ACC112 (cell line): ENCODE results near the gene INSM2.
A peak's percentile ranks its signal among the peaks of the same experiment; 100 is the strongest.

Source experiments
- H2AFZ ChIP-seq: fragments of 200-600 bp; sonication (generic); one replicate; pipeline ENCODE4 v1.6.0; 2017; ENCODE audit warnings: antibody characterized with exemption, low read length; ENCODE audit not compliant: unreplicated experiment
- H3K27ac ChIP-seq: fragments of 200-600 bp; sonication (generic); 2 replicates; pipeline ENCODE4 v1.5.1; 2014; ENCODE audit warnings: low read depth, mild to moderate bottlenecking, antibody characterized with exemption, low read length, moderate library complexity
- H3K27me3 ChIP-seq: fragments of 200-600 bp; sonication (generic); 2 replicates; pipeline ENCODE4 v1.6.1; 2014; ENCODE audit warnings: mild to moderate bottlenecking, antibody characterized with exemption, low read length, moderate library complexity, mixed read lengths; ENCODE audit not compliant: insufficient read depth
- H3K36me3 ChIP-seq: fragments of 200-600 bp; sonication (generic); 2 replicates; pipeline ENCODE4 v1.6.1; 2016; ENCODE audit warnings: mild to moderate bottlenecking, antibody characterized with exemption, low read length, moderate library complexity, mixed read lengths; ENCODE audit not compliant: insufficient read depth
- H3K4me1 ChIP-seq: fragments of 200-600 bp; sonication (generic); one replicate; pipeline ENCODE4 v1.6.1; 2016; ENCODE audit warnings: low read length, mixed read lengths; ENCODE audit not compliant: insufficient read depth, unreplicated experiment, control insufficient read depth
- H3K4me3 ChIP-seq: fragments of 200-600 bp; sonication (generic); 2 replicates; pipeline ENCODE4 v1.5.1; 2014; ENCODE audit warnings: mild to moderate bottlenecking, low read depth, low read length
- H3K79me2 ChIP-seq: fragments of 200-600 bp; sonication (generic); one replicate; pipeline ENCODE4 v1.6.0; 2016; ENCODE audit warnings: low read length; ENCODE audit not compliant: control insufficient read depth, unreplicated experiment, insufficient read depth

The INSM2 gene

GRCh38 chr14:35519986-35520385 lies 14.0 kb upstream of the INSM2 start:
- H3K79me2 ChIP-seq, result no peaks in the 10 kb centered on the region
- H3K27ac ChIP-seq, result no peak overlapping the region
- no peak overlapping the region for H2AFZ ChIP-seq
- H3K4me3 ChIP-seq, result no peak overlapping the region
- peaks cover 11% of the 10 kb centered on the region for H3K27me3 ChIP-seq
- H3K4me1 ChIP-seq, result no peaks in the 10 kb centered on the region
- no peaks in the 10 kb centered on the region for H3K36me3 ChIP-seq

GRCh38 chr14:35525695-35526094 lies 8.3 kb upstream of the INSM2 start:
- Histone ChIP-seq H3K79me2 (no peaks in the 10 kb centered on the region), H3K36me3 (no peaks in the 10 kb centered on the region), H2AFZ (no peak overlapping the region), H3K27ac (no peak overlapping the region), H3K4me3 (no peak overlapping the region), H3K27me3 (peaks cover 31% of the 10 kb centered on the region), H3K4me1 (no peaks in the 10 kb centered on the region)

DNA sequence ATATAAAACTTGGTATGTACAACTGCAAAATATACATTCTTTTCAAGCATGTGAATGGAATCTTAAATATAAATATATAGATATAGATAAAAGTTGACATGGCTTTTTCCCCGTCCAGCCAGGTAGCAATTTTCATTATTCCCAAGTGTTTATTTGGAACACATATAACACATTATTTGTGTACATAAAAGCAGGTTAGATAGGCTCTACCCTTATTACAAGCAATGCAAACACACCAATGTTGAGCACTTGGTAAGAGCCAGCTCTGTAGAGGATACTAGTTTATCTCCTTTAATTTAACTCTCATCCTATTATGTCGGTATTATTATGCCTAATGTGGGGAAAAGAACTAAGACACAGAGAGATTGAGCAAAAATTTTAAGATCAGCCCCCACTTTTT lies 7.0 kb upstream of the INSM2 start:
- H3K27ac ChIP-seq, result no peak overlapping the region

DNA sequence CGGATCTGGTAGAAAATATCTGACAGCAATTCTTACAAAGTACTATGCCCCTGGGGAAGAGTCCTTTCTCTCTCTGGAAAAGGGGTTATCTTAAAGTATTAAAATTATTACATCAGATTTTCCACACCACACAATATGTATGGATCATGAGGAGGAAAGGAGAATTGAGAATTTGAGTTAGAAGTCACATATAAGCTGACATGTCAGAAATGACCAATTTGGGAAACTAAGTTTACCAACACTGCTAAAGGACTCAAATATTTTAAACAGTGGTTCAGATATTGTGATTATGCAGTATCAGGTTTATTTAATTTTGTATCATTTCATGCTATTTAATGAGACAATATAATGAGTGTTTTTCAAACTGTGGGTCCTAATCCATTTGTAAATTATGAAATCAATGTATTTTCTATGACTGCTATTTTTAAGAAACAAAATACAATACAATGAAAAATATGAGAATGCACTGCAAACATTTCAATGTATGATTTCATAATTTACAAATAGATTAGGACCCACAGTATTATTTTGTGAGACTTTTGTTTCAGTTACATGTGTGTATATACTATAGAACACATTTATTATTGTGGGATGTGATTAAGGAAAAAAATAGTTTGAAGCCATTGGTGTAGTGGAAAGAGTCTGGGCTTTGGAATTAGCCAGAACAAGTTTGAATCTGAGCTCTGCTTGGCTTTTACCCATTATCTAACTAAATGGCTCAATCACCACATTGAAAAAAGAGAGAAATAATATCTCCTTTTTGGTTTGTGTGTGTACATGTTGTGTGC lies 1.8 kb upstream of the INSM2 start:
- peaks cover 85% of the 10 kb centered on the region for H3K27me3 ChIP-seq
- no peak overlapping the region for H2AFZ ChIP-seq
- no peaks in the 10 kb centered on the region for H3K79me2 ChIP-seq
- H3K4me1 ChIP-seq, result no peaks in the 10 kb centered on the region
- H3K36me3 ChIP-seq, result peaks cover 2% of the 10 kb centered on the region; the same call in 1 of the 2 replicates
- no peak overlapping the region for H3K4me3 ChIP-seq
- no peak overlapping the region for H3K27ac ChIP-seq

More for the DNA sequence above, 7.0 kb upstream of the INSM2 start:
- H2AFZ ChIP-seq, result no peak overlapping the region
- no peaks in the 10 kb centered on the region for H3K36me3 ChIP-seq
- no peaks in the 10 kb centered on the region for H3K79me2 ChIP-seq
- no peaks in the 10 kb centered on the region for H3K4me1 ChIP-seq
- H3K4me3 ChIP-seq, result no peak overlapping the region
- H3K27me3 ChIP-seq, result peaks cover 44% of the 10 kb centered on the region

DNA sequence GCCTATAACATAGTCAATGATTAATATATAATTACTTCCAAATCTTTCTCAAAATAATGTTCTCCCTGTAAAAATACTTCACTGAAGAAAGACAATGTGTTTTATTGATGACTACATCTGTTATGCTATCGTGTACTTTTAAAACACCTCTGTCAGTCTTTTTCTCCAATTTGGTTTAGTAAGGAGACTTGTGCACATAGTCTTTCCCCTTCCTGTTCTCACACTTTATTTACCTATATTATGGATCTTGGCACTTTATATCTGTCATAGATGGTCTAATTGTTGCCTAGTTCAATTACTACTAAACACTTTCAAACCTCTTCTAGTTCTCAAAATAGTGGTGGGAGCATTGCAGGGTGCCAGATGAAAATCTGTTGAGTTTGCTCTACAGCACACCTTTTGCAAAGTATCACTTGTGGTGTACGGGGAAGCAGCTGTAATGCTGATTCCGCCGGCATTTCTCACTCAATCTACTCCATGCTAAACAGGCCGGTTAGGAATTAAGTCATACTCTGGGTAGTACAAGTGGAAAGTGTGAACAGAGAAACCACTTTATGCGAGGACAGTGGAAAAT lies 1.1 kb upstream of the INSM2 start:
- H3K4me3 ChIP-seq, result peak overlapping the region; percentile 79
- peaks cover 2% of the 10 kb centered on the region; the same call in 1 of the 2 replicates for H3K36me3 ChIP-seq
- H3K27ac ChIP-seq, result no peak overlapping the region
- H3K4me1 ChIP-seq, result no peaks in the 10 kb centered on the region
- no peaks in the 10 kb centered on the region for H3K79me2 ChIP-seq
- H2AFZ ChIP-seq, result no peak overlapping the region
- peaks cover 85% of the 10 kb centered on the region for H3K27me3 ChIP-seq

DNA sequence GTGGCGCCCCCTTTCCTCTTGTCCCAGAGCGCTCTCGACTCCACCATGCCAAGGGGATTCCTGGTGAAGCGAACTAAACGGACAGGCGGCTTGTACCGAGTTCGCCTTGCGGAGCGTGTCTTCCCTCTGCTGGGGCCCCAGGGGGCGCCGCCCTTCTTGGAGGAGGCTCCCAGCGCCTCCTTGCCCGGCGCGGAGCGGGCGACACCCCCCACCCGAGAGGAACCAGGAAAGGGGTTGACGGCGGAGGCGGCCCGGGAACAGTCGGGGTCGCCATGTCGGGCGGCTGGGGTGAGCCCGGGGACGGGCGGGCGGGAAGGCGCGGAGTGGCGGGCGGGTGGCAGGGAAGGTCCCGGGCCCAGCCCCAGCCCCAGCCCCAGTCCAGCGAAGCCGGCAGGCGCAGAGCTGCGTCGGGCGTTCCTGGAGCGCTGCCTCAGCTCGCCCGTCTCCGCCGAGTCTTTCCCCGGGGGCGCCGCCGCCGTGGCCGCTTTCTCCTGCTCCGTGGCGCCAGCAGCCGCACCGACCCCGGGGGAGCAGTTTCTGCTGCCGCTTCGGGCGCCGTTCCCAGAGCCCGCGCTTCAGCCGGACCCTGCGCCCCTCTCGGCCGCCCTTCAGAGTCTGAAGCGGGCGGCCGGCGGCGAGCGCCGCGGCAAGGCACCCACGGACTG lies 376 bp downstream of the INSM2 start:
- H3K27me3 ChIP-seq, result peaks cover 72% of the 10 kb centered on the region

GRCh38 chr14:35534873-35535482 lies 1.0 kb downstream of the INSM2 start:
- H3K27me3 ChIP-seq, result peaks cover 66% of the 10 kb centered on the region
- H3K4me1 ChIP-seq, result no peaks in the 10 kb centered on the region
- no peaks in the 10 kb centered on the region for H3K79me2 ChIP-seq
- no peak overlapping the region for H2AFZ ChIP-seq
- peak overlapping the region; percentile 79 for H3K4me3 ChIP-seq
- peaks cover 2% of the 10 kb centered on the region; the same call in 1 of the 2 replicates for H3K36me3 ChIP-seq
- no peak overlapping the region for H3K27ac ChIP-seq

More for the DNA sequence above, 376 bp downstream of the INSM2 start:
- Histone ChIP-seq H3K36me3 (peaks cover 2% of the 10 kb centered on the region; the same call in 1 of the 2 replicates), H3K4me3 (peak overlapping the region; percentile 79), H3K79me2 (no peaks in the 10 kb centered on the region), H3K4me1 (no peaks in the 10 kb centered on the region), H3K27ac (no peak overlapping the region), H2AFZ (peak overlapping the region; percentile 66)

GRCh38 chr14:35535483-35536112 lies 1.6 kb downstream of the INSM2 start:
- no peaks in the 10 kb centered on the region for H3K4me1 ChIP-seq
- no peaks in the 10 kb centered on the region for H3K79me2 ChIP-seq
- H3K4me3 ChIP-seq, result peak overlapping the region; percentile 50
- H3K27ac ChIP-seq, result no peak overlapping the region
- no peak overlapping the region for H2AFZ ChIP-seq
- H3K36me3 ChIP-seq, result peaks cover 2% of the 10 kb centered on the region; the same call in 1 of the 2 replicates
- peaks cover 59% of the 10 kb centered on the region for H3K27me3 ChIP-seq

DNA sequence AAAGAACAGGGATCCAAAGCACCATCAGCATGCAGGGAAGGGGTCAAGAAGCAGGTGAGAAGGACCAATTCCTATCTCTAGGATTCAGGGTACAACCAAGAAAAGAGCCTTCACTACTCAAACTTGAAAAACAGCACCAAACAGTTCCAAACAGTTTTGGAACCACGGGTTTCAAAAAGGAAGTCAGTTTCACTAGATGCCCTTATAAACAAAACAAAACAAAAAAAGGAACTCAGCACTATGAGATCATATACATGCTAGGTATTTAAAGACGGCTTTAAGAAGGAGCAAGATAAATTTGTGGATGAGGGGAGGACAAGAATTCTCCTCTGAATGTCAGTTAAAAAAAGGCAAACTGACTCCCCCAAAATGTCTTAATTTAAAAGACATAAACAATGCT lies 6.0 kb downstream of the INSM2 start:
- Histone ChIP-seq H3K4me1 (no peaks in the 10 kb centered on the region), H2AFZ (no peak overlapping the region), H3K79me2 (no peaks in the 10 kb centered on the region), H3K27me3 (peaks cover 16% of the 10 kb centered on the region), H3K36me3 (peaks cover 2% of the 10 kb centered on the region; the same call in 1 of the 2 replicates), H3K27ac (no peak overlapping the region), H3K4me3 (no peak overlapping the region)

GRCh38 chr14:35543006-35543405 lies 9.0 kb downstream of the INSM2 start:
- Histone ChIP-seq H3K79me2 (no peaks in the 10 kb centered on the region), H3K27ac (no peak overlapping the region), H3K27me3 (no peaks in the 10 kb centered on the region), H2AFZ (no peak overlapping the region), H3K4me3 (no peak overlapping the region), H3K4me1 (no peaks in the 10 kb centered on the region), H3K36me3 (no peaks in the 10 kb centered on the region)
